HG03095 (cell line): Measurements from ENCODE around the gene GABRQ.
A peak's percentile ranks its signal among the peaks of the same experiment; 100 is the strongest.
"Not testable (repeated sequence)": the region's sequence is repeated elsewhere in the genome, so short reads cannot be mapped to it uniquely, and the experiment has no call there.

Source experiments
- ATAC-seq: cut with Tn5 transposase; IDR thresholded peaks from one replicate; pipeline ENCODE4 v1.9.1; 2021; ENCODE audit warnings: moderate library complexity; ENCODE audit not compliant: unreplicated experiment

The GABRQ gene

DNA sequence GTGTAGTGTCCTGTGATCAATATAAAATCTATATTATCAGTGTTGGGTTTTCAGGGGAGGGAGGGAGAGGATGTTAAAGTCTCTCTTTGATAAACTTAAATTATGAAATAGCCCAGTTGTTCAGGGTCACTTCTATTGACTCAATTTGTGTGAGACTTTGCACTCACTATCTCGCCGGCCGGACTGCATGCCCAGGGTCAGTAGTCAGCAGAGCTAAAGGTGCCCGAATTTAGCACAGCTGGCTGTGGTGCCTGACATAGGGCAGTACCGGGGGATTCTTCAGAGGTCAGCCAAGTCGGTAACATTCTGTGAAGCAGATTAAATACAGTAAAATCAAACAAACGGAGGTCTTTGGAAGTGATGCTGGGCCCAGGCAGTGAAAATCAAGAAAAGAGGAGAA is 19.2 kb downstream of the GABRQ start:
- ATAC-seq, result no peak

DNA sequence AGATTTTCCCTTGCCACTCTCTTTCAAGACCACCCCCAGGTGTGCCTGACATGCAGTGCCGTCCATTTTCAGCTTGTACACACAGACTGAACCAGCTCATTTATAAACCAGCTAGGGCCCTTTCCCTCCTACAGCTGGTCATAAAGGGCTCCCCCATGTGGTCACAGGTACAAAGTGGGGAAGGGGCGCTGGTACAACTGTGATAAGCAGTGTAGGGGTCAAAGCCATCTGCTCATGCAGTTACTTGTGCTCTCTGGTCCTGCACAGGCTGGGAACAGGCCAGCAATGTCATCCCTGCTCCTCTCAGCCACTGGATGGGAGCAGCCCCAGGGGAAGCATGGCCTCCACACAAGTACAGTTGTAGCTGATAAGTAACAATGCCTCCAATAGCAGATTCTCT is 20.6 kb downstream of the GABRQ start:
- no peak for ATAC-seq

DNA sequence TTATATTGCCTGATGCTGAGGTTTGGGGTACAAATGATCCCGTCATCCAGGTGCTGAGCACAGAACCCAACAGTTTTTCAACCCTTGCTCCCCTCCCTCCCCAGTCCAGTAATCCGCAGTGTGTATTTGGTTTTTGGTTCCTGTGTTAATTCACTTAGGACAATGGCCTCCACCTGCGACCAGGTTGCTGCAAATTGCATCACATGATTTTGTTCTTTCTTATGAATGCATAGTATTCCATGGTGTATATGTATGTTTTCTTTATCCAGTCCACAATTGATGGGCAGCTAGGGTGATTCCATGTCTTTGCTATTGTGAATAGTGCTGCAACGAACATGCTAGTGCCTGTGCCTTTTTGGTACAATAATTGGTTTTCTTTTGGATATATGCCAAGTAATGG is 25.4 kb downstream of the GABRQ start:
- no peak for ATAC-seq

DNA sequence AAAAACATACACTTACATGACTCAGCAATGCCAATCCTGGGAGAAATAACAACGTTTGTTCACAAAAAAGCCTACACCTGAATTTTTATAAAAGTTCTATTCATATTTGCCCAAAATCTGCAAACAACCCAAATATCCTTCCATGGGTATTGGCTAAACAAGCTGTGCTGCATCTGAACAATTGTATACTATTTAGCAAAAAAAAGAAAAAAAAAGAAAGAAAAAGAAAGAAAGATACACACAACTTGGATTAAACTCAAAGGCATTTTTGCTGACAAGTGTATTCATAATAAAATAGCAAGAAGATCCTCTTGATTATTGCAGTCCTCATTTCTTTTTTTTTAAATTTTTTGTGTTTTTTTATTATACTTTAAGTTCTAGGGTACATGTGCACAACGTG is 36.4 kb downstream of the GABRQ start:
- no peak for ATAC-seq

DNA sequence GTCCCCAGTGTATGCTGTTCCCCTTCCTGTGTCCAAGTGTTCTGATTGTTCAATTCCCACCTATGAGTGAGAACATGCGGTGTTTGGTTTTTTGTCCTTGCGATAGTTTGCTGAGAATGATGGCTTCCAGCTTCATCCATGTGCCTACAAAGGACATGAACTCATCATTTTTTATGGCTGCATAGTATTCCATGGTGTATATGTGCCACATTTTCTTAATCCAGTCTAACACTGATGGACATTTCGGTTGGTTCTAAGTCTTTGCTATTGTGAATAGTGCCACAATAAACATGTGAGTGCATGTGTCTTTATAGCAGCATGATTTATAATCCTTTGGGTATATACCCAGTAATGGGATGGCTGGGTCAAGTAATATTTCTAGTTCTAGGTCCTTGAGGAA is 37.0 kb downstream of the GABRQ start:
- ATAC-seq, result not testable (repeated sequence)

DNA sequence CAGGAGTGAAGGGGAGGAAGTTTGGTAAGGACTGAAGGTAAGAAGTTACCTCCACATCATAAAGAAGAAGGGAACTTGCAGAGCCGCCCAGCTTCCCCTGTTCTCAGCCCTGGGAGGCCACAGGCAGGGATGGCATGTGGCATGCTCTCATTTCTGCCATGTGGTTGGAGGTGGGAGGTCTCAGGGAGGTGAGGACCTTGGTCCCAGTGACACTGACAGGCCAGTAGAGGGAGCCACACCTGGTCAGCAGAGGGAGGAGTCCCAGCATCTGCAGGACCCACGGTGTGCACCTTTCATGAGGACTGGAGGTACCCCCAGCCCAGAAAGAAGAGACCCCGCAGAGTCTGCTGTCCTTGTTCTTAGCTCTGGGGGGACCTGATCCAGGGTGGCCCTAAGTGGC is 43.3 kb downstream of the GABRQ start:
- peak; percentile 62 for ATAC-seq

DNA sequence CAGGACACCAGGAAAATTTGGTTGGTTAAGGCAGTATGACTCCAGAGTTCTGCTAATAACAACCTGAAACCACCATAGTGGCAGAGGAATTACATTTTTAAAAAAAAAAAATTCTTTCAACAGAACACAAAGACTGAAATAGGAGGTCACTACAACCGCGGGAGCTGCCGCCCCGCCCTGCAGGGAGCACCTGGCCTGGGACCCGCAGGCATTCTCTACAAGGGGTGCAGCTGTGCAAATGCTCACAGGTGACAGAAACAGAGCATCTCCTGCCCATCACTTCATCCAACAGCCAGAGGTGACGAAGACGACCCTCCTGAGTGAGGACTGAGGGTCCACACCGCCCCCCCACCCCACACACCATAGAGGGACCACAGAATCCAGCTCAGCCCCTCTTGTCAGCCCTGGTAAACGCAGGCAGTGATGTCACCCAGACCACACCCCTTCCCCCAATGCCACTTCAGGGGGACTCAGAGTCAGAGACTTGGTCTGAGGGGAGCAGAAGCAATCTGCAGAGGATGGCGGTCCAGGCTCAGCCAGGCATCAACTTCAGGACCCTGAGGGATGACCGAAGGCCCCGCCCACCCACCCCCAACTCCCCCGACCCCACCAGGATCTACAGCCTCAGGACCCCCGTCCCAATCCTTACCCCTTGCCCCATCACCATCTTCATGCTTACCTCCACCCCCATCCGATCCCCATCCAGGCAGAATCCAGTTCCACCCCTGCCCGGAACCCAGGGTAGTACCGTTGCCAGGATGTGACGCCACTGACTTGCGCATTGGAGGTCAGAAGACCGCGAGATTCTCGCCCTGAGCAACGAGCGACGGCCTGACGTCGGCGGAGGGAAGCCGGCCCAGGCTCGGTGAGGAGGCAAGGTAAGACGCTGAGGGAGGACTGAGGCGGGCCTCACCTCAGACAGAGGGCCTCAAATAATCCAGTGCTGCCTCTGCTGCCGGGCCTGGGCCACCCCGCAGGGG is 60.5 kb downstream of the GABRQ start, which contains the start of gene MAGEA3:
Gene MAGEA3, plus strand, starts transcription at position 843 of the 980 bp plus-strand sequence. CDS start 2,039 bp downstream, outside the sequence.
- not testable (repeated sequence) for ATAC-seq

DNA sequence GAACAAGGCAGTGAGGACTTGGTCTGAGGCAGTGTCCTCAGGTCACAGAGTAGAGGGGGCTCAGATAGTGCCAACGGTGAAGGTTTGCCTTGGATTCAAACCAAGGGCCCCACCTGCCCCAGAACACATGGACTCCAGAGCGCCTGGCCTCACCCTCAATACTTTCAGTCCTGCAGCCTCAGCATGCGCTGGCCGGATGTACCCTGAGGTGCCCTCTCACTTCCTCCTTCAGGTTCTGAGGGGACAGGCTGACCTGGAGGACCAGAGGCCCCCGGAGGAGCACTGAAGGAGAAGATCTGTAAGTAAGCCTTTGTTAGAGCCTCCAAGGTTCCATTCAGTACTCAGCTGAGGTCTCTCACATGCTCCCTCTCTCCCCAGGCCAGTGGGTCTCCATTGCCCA is 62.7 kb downstream of the GABRQ start:
- not testable (repeated sequence) for ATAC-seq

DNA sequence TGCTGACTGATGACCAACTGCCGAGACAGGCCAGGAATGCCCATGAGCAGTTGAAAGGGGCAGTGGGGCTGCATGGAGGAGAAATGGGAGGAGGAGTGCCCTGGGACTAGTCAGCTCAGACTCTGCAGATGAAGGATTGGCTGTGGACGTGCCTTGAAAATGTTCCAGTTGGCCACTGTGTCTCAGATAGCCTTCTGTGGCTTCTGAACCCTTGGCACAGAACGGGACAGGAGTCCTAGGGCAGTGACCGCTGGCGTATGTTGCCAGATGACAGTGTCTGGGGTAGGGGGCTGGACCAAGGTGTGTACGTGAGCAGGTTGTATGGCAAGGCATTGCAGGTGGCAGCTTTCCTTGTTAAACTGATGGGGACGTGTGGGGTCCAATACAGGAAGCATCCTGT is 68.8 kb downstream of the GABRQ start:
- not testable (repeated sequence) for ATAC-seq
